ENCODE results near the gene CACNA1B. TPM values are rescaled to one million over a fixed set of nuclear protein-coding genes. Genes with fewer than 3 reads are reported as not detected.

CACNA1B gene
- total RNA-seq, 1 donor from 2014 or later: not detected

- H3K4me3 ChIP-seq (ENCODE audit: low read depth, low read length): no peak overlapping the region
- H3K27me3 ChIP-seq (ENCODE audit: control insufficient read depth, insufficient read depth, low read length): no peaks in the 10 kb centered on the region
- no peaks in the 10 kb centered on the region for H3K36me3 ChIP-seq (ENCODE audit: control insufficient read depth, insufficient read depth, low read length)
- TF ChIP-seq CTCF (IDR thresholded peaks at IDR 0.05; ENCODE audit: insufficient read depth, low read length, severe bottlenecking): no peak
- no peak for DNase-seq (ENCODE audit: low read depth)
- FAIRE-seq: no peak
Observed at GRCh38 chr9:137989999-137990715, 112.6 kb downstream of the CACNA1B start.

DNA sequence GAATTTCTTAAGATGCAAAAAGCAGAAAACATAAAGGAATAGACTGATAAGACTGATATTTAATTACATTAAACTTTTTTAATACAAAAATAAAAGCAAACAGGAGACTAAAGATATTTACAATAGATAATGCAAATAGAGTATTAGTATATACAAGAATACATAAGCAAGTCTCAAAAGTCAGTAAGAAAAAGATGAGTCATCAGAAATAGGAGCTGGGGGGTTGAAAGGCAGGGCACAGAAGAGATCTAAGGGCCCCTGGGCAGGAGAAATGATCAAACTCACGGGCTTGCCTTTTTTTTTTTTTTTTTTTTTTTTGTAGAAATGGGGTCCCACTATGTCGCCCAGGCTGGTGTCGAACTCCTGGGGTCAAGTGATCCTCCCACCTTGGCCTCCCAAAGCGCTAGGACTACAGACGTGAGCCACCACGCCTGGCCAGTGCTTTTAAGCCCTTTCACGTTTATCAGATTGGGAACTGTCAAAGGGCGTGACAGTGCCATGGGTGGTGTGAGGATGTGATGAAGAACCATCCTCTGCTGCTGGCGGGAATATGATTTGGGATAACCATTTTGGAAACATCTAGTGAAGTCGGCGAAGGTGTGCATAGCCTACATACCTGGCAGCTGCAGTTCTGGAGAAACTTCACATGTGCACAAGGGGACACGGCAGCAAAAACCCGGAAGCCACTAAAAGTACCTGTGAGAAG, 126.1 kb downstream of the CACNA1B start:
- Histone ChIP-seq H3K36me3 (ENCODE audit: control insufficient read depth, insufficient read depth, low read length) (no peaks in the 10 kb centered on the region), H3K4me3 (ENCODE audit: low read depth, low read length) (no peak overlapping the region), H3K27me3 (ENCODE audit: control insufficient read depth, insufficient read depth, low read length) (no peaks in the 10 kb centered on the region)
- FAIRE-seq (no peak), DNase-seq (ENCODE audit: low read depth) (no peak)
- TF ChIP-seq CTCF (IDR thresholded peaks at IDR 0.05; ENCODE audit: insufficient read depth, low read length, severe bottlenecking): no peak

DNA sequence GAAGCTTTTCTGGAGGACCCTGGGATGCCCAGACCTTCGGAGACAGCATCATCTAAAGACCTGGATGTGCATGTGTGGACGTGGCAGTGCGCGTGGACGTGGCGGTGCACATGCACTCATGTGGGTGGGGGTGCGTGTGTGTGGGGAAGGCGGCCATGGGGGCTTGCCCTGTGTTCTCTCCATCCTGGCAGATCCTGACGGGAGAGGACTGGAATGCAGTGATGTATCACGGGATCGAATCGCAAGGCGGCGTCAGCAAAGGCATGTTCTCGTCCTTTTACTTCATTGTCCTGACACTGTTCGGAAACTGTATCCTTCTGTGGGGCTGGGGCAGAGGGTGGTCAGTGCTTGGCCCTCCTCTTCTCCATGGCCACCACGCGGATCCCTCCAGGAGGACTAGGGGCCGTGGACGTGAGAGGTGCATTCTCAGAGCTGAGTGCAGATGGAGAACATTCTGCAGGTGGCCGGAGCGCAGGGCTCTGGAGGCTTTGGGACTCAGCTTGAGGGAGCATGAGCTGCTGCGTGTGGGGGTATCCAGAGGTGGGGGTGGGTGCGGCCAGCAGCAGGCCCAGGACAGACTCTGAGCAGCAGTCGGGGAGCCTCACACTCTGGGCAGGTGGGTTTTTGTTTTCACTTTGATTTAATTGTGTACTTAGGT, 129.1 kb downstream of the CACNA1B start:
- FAIRE-seq: no peak
- H3K4me3 ChIP-seq (ENCODE audit: low read depth, low read length): no peak overlapping the region
- no peaks in the 10 kb centered on the region for H3K27me3 ChIP-seq (ENCODE audit: control insufficient read depth, insufficient read depth, low read length)
- H3K36me3 ChIP-seq (ENCODE audit: control insufficient read depth, insufficient read depth, low read length): no peaks in the 10 kb centered on the region
- TF ChIP-seq CTCF (IDR thresholded peaks at IDR 0.05; ENCODE audit: insufficient read depth, low read length, severe bottlenecking): no peak
- DNase-seq (ENCODE audit: low read depth): no peak

- Histone ChIP-seq H3K36me3 (ENCODE audit: control insufficient read depth, insufficient read depth, low read length) (no peaks in the 10 kb centered on the region), H3K27me3 (ENCODE audit: control insufficient read depth, insufficient read depth, low read length) (no peaks in the 10 kb centered on the region), H3K4me3 (ENCODE audit: low read depth, low read length) (no peak overlapping the region)
- DNase-seq (ENCODE audit: low read depth) (no peak), FAIRE-seq (no peak)
- no peak for TF ChIP-seq CTCF (IDR thresholded peaks at IDR 0.05; ENCODE audit: insufficient read depth, low read length, severe bottlenecking)
Observed at GRCh38 chr9:138007566-138007917, 130.0 kb downstream of the CACNA1B start.

GRCh38 chr9:138007918-138008841, 130.6 kb downstream of the CACNA1B start:
- Histone ChIP-seq H3K36me3 (ENCODE audit: control insufficient read depth, insufficient read depth, low read length) (no peaks in the 10 kb centered on the region), H3K27me3 (ENCODE audit: control insufficient read depth, insufficient read depth, low read length) (no peaks in the 10 kb centered on the region), H3K4me3 (ENCODE audit: low read depth, low read length) (no peak overlapping the region)
- FAIRE-seq: no peak
- DNase-seq (ENCODE audit: low read depth): no peak
- no peak for TF ChIP-seq CTCF (IDR thresholded peaks at IDR 0.05; ENCODE audit: insufficient read depth, low read length, severe bottlenecking)

Data from bronchial epithelial cell (primary cell).